ENCODE data around the gene TBXAS1.

DNA sequence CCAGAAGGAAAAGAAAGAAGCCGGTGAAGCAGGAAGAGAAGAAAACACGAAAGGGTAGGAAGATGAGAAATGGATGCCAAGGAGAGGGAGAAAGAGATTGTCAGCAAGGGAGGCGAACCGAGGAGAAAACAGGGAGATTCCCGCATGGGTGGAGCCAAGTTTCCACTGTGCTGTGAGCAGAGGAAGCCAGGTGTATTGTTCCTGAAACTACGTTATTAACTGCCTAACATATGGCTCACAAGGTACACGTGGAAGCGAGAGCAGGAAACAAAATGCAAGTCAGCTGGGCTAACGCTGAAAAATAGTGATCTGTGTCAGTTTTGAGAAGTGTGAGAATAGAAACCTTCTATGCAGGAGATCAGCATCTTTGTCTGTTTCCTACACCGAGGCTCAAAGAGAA is 30.8 kb upstream of the TBXAS1 start:
- no peak for TF ChIP-seq CTCF (IDR thresholded peaks at IDR 0.05; ENCODE audit: low read length)
- no peak for TF ChIP-seq EZH2 (optimal IDR thresholded peaks at IDR 0.05; ENCODE audit: low read depth, low read length)
- no peak for TF ChIP-seq EZH2phosphoT487 (IDR thresholded peaks at IDR 0.05; ENCODE audit: low read length)
